KMS-11 (cell line): ENCODE data around the gene CAGE1.

Experiments used
- H2AFZ ChIP-seq: fragments of 200-600 bp; sonication (generic); 2 replicates; pipeline ENCODE4 v1.6.1; 2016; ENCODE audit warnings: antibody characterized with exemption, mixed run types, low read depth
- H3K27ac ChIP-seq: fragments of 200-600 bp; sonication (generic); 2 replicates; pipeline ENCODE4 v1.6.1; 2016; ENCODE audit warnings: mild to moderate bottlenecking, mixed run types
- H3K27me3 ChIP-seq: fragments of 200-600 bp; sonication (generic); 2 replicates; pipeline ENCODE4 v1.6.1; 2017; ENCODE audit warnings: mild to moderate bottlenecking, low read depth, mixed run types, moderate library complexity; ENCODE audit not compliant: insufficient read depth
- H3K36me3 ChIP-seq: fragments of 200-600 bp; sonication (generic); 2 replicates; pipeline ENCODE4 v1.6.1; 2017; ENCODE audit warnings: mild to moderate bottlenecking, mixed run types; ENCODE audit not compliant: insufficient read depth
- H3K4me1 ChIP-seq: fragments of 200-600 bp; sonication (generic); 2 replicates; pipeline ENCODE4 v1.6.1; 2016; ENCODE audit warnings: mild to moderate bottlenecking, low read depth, mixed run types; ENCODE audit not compliant: poor library complexity, severe bottlenecking
- H3K4me2 ChIP-seq: fragments of 200-600 bp; sonication (generic); 2 replicates; pipeline ENCODE4 v1.7.0; 2016; ENCODE audit warnings: mild to moderate bottlenecking, mixed run types
- H3K4me3 ChIP-seq: fragments of 200-600 bp; sonication (generic); IDR thresholded peaks from 2 replicates; pipeline ENCODE4 v1.6.1; 2017; ENCODE audit warnings: low read depth, low read length, mixed read lengths; ENCODE audit not compliant: insufficient read depth
- H3K79me2 ChIP-seq: fragments of 200-600 bp; sonication (generic); 2 replicates; pipeline ENCODE4 v1.6.1; 2016; ENCODE audit warnings: low read depth, mixed run types; ENCODE audit not compliant: insufficient read depth
- H3K9ac ChIP-seq: fragments of 200-600 bp; sonication (generic); 2 replicates; pipeline ENCODE4 v1.6.1; 2016; ENCODE audit warnings: mild to moderate bottlenecking, mixed run types
- H4K20me1 ChIP-seq: fragments of 200-600 bp; sonication (generic); 2 replicates; pipeline ENCODE4 v1.6.1; 2016; ENCODE audit warnings: mild to moderate bottlenecking, mixed run types; ENCODE audit not compliant: insufficient read depth
- TF ChIP-seq, protein P1 (sequence below): fragments of 200-600 bp; sonication (generic); conservative IDR thresholded peaks from 2 replicates; pipeline ENCODE4 v1.6.1; 2017; ENCODE audit warnings: low read depth, mild to moderate bottlenecking, antibody characterized with exemption, low read length, moderate library complexity, mixed read lengths

Gene CAGE1

DNA sequence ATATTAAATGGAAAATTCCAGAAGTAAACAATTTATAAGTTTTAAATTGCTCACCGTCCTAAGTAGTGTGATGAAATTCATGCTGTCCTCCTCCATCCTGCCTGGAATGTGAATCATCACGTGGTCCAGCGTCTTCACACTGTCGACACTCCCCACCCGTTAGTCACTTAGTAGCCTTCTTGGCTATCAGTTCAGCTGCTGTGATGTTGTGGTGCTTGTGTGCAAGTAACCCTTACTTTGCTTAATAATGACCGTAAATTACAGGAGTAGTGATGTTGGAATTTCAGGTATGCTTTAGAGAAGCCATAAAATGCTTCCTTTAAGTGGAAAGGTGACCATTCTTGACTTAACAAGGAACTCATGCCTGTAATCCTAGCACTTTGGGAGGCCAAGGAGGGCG is 25.3 kb upstream of the CAGE1 start:
- Histone ChIP-seq H3K27ac (no peak overlapping the region), H4K20me1 (no peaks in the 10 kb centered on the region), H3K4me2 (no peak overlapping the region), H3K79me2 (no peaks in the 10 kb centered on the region), H3K27me3 (no peaks in the 10 kb centered on the region), H3K4me1 (no peaks in the 10 kb centered on the region), H3K4me3 (no peak overlapping the region), H3K36me3 (peaks cover 4% of the 10 kb centered on the region; the same call in 1 of the 2 replicates), H2AFZ (no peak overlapping the region), H3K9ac (no peak overlapping the region)
- TF ChIP-seq, protein P1, sequence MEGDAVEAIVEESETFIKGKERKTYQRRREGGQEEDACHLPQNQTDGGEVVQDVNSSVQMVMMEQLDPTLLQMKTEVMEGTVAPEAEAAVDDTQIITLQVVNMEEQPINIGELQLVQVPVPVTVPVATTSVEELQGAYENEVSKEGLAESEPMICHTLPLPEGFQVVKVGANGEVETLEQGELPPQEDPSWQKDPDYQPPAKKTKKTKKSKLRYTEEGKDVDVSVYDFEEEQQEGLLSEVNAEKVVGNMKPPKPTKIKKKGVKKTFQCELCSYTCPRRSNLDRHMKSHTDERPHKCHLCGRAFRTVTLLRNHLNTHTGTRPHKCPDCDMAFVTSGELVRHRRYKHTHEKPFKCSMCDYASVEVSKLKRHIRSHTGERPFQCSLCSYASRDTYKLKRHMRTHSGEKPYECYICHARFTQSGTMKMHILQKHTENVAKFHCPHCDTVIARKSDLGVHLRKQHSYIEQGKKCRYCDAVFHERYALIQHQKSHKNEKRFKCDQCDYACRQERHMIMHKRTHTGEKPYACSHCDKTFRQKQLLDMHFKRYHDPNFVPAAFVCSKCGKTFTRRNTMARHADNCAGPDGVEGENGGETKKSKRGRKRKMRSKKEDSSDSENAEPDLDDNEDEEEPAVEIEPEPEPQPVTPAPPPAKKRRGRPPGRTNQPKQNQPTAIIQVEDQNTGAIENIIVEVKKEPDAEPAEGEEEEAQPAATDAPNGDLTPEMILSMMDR = no peak

DNA sequence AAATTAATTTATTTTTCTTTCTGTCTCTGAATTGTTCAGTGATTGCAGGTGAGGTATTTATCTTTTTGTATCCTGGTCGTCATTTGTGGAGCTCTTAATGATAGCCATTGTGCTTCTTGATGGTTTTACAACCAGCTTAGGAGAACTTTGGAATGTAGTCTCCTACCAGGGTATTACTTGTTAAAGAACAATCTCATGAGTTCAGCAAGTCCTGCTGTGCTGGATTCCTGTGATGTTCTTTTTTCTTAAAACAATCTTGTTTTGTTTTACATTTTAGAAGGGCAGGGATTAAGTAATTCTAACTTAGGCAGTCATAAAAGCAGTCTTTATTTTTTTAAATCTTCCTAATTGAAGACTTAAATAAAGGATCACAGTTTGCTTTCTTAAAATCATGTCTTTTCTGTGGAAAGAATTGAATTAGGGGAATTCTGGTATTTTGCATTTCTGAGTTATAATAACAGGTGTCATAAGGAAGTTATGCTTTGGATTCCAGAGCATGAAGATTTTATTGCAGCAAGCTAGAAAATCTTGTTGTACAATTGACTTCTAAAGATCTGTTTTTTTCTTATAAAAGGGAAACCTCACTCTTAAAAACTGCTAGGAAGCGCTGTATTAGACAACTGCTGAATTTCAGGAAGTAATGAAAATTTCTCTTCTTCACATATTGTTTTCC is 23.7 kb upstream of the CAGE1 start:
- Histone ChIP-seq H3K9ac (no peak overlapping the region), H3K27ac (no peak overlapping the region), H3K79me2 (no peaks in the 10 kb centered on the region), H3K4me3 (no peak overlapping the region), H4K20me1 (no peaks in the 10 kb centered on the region), H2AFZ (no peak overlapping the region), H3K4me1 (no peaks in the 10 kb centered on the region), H3K4me2 (no peak overlapping the region), H3K27me3 (no peaks in the 10 kb centered on the region), H3K36me3 (peaks cover 4% of the 10 kb centered on the region; the same call in 1 of the 2 replicates)
- TF ChIP-seq, protein P1 = no peak

DNA sequence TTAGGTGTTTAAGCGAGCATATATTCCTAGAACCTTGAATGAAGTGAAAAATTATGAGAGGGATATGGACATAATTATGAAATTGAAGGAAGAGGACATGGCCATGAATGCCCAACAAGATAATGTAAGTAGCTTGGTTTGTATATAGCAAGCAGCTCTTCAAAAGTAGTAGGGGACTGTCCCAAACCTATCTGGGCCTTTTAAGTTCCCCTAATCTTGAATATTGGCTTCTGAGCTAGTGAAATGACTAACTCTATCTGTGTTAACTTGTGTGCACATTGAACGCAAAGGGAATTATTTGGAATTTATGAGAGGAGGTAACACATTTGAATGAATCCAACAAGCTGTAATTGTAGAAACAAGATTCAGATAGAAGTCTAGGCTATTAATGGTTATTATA is 21.8 kb upstream of the CAGE1 start:
- H4K20me1 ChIP-seq = no peaks in the 10 kb centered on the region
- no peak overlapping the region for H3K27ac ChIP-seq
- no peak overlapping the region for H3K4me3 ChIP-seq
- no peaks in the 10 kb centered on the region for H3K27me3 ChIP-seq
- H3K4me1 ChIP-seq = no peaks in the 10 kb centered on the region
- H2AFZ ChIP-seq = no peak overlapping the region
- H3K9ac ChIP-seq = no peak overlapping the region
- no peak overlapping the region for H3K4me2 ChIP-seq
- H3K36me3 ChIP-seq = no peaks in the 10 kb centered on the region
- H3K79me2 ChIP-seq = no peaks in the 10 kb centered on the region
- TF ChIP-seq, protein P1 = no peak

DNA sequence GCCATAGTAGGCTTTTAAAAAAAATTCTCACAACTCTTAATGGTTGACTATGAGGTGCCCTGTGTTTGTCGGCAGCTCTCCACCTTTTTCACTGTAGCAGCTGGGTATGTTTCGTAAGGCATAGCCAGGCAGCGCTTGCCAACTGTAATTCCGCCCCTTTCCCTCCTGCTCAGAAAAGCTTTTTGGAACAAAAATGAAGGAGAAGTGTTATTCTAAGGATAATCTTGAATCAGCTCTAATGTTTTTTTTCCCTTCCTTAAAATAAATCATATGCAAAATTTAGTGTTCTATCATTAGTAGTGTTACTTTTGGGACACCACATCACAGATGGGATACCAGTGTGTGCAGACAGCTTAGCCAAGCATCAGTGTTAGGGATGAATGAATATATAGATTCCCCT is 21.3 kb upstream of the CAGE1 start:
- Histone ChIP-seq H2AFZ (no peak overlapping the region), H3K4me1 (no peaks in the 10 kb centered on the region), H3K27me3 (no peaks in the 10 kb centered on the region), H3K36me3 (no peaks in the 10 kb centered on the region), H3K4me2 (no peak overlapping the region), H3K27ac (no peak overlapping the region), H3K9ac (no peak overlapping the region), H3K79me2 (no peaks in the 10 kb centered on the region), H3K4me3 (no peak overlapping the region), H4K20me1 (no peaks in the 10 kb centered on the region)
- TF ChIP-seq, protein P1 = no peak
